GM23338 (cell line): ENCODE measurements around the gene NCOA7. TPM values are rescaled to one million over a fixed set of nuclear protein-coding genes. Genes with fewer than 3 reads are reported as not detected.
"Not testable (repeated sequence)": the region's sequence is repeated elsewhere in the genome, so short reads cannot be mapped to it uniquely, and the experiment has no call there.

ENCODE experiments used
- ATAC-seq: fragments of 200-7000 bp; cut with Tn5 transposase; 3 replicates; pipeline ENCODE4 v1.9.1; 2020
- DNase-seq: peaks from one replicate; pipeline ENCODE4 v3.0.0-alpha.2; 2015; ENCODE audit warnings: low spot score
- H2AFZ ChIP-seq: fragments of 200-600 bp; sonication (generic); 2 replicates; pipeline ENCODE4 v1.8.0; 2016; ENCODE audit warnings: antibody characterized with exemption, mild to moderate bottlenecking, moderate library complexity
- H3F3A ChIP-seq: fragments of 200-600 bp; sonication (generic); replicated peaks from 2 replicates; pipeline ENCODE4 v1.8.0; 2017; ENCODE audit warnings: antibody characterized with exemption, mixed run types, low read depth
- H3K27ac ChIP-seq: fragments of 200-600 bp; sonication (generic); 2 replicates; pipeline ENCODE4 v1.6.1; 2016; ENCODE audit warnings: low read depth
- H3K27me3 ChIP-seq: fragments of 200-600 bp; sonication (generic); 2 replicates; pipeline ENCODE4 v1.8.0; 2016; ENCODE audit warnings: mild to moderate bottlenecking, mixed run types, moderate library complexity; ENCODE audit not compliant: insufficient read depth
- H3K36me3 ChIP-seq: fragments of 200-600 bp; sonication (generic); 2 replicates; pipeline ENCODE4 v1.8.0; 2016; ENCODE audit warnings: mild to moderate bottlenecking; ENCODE audit not compliant: insufficient read depth
- H3K4me1 ChIP-seq: fragments of 200-600 bp; sonication (generic); 2 replicates; pipeline ENCODE4 v1.8.0; 2016; ENCODE audit warnings: mild to moderate bottlenecking, moderate library complexity; ENCODE audit not compliant: insufficient read depth
- H3K4me2 ChIP-seq: fragments of 200-600 bp; sonication (generic); 2 replicates; pipeline ENCODE4 v1.7.1; 2017; ENCODE audit warnings: mixed run types
- H3K4me3 ChIP-seq: fragments of 200-600 bp; sonication (generic); 2 replicates; pipeline ENCODE4 v1.6.1; 2016; ENCODE audit warnings: mixed run types
- H3K79me2 ChIP-seq: fragments of 200-600 bp; sonication (generic); replicated peaks from 2 replicates; pipeline ENCODE4 v1.8.0; 2017; ENCODE audit warnings: mild to moderate bottlenecking; ENCODE audit not compliant: insufficient read depth
- H3K9me2 ChIP-seq: fragments of 200-600 bp; sonication (generic); 2 replicates; pipeline ENCODE4 v1.8.0; 2017; ENCODE audit not compliant: insufficient read depth
- H4K20me1 ChIP-seq: fragments of 200-600 bp; sonication (generic); replicated peaks from 2 replicates; pipeline ENCODE4 v1.8.0; 2017; ENCODE audit warnings: mild to moderate bottlenecking; ENCODE audit not compliant: insufficient read depth
- H3K27ac Mint-ChIP-seq: 2 replicates; pipeline ENCODE4 v1.8.0; 2020; ENCODE audit warnings: inconsistent platforms, mild to moderate bottlenecking, moderate library complexity, mixed read lengths
- H3K27me3 Mint-ChIP-seq: 3 replicates; pipeline ENCODE4 v1.8.0; 2022; ENCODE audit warnings: low read depth, mild to moderate bottlenecking, moderate library complexity, mixed read lengths, inconsistent platforms; ENCODE audit not compliant: insufficient read depth, poor library complexity
- H3K36me3 Mint-ChIP-seq: 3 replicates; pipeline ENCODE4 v1.8.0; 2021; ENCODE audit warnings: low read depth, mild to moderate bottlenecking, inconsistent platforms, moderate library complexity, mixed read lengths
- H3K4me1 Mint-ChIP-seq: 3 replicates; pipeline ENCODE4 v1.8.0; 2020; ENCODE audit warnings: mild to moderate bottlenecking, inconsistent platforms, mixed read lengths
- H3K4me3 Mint-ChIP-seq: 3 replicates; pipeline ENCODE4 v1.8.0; 2021; ENCODE audit warnings: moderate library complexity, mild to moderate bottlenecking, inconsistent platforms, mixed read lengths
- H3K9me3 Mint-ChIP-seq: 3 replicates; pipeline ENCODE4 v1.8.0; 2020; ENCODE audit warnings: moderate library complexity, mild to moderate bottlenecking, inconsistent platforms, mixed read lengths
- EZH2 ChIP-seq: fragments of 200-600 bp; sonication (generic); IDR thresholded peaks from one replicate; pipeline ENCODE4 v1.8.0; 2017; ENCODE audit warnings: antibody characterized with exemption, mild to moderate bottlenecking, low read depth; ENCODE audit not compliant: unreplicated experiment
- NANOG ChIP-seq: IDR thresholded peaks from 2 replicates; pipeline ENCODE4 v1.6.1; 2016; ENCODE audit warnings: antibody characterized with exemption, borderline replicate concordance
- STAT1 ChIP-seq: IDR thresholded peaks from one replicate; pipeline ENCODE4 v1.6.1; 2016; ENCODE audit warnings: antibody characterized with exemption; ENCODE audit not compliant: unreplicated experiment
- polyA plus RNA-seq: library from polyadenylated mRNA; unstranded; fragments of >200 nt; fragmentation: Nextera tagmentation; extraction: Ambion mirVana; gene quantifications from 2 replicates; pipeline ENCODE4 v1.2.1, GENCODE V29; 2016
- total RNA-seq: library from RNA; depleted of rRNA; stranded (reverse); fragments of >200 nt; shearing (Covaris generic); gene quantifications from 2 replicates; pipeline ENCODE4 v1.2.3, GENCODE V29; 2014
- TF ChIP-seq, protein P1 (sequence below), 2 experiments: fragments of 200-600 bp in 1 of 2; sonication (generic) in 1 of 2; conservative IDR thresholded peaks; 2 replicates each; pipeline versions ENCODE4 v1.5.1 to v1.6.1; 2016 to 2017; ENCODE audit warnings: antibody characterized with exemption in 2 of 2, low read depth in 2 of 2, mild to moderate bottlenecking in 2 of 2, moderate library complexity in 1 of 2
- TF ChIP-seq, protein P2 (sequence below): IDR thresholded peaks from one replicate; pipeline ENCODE4 v1.6.1; 2018; ENCODE audit warnings: antibody characterized with exemption; ENCODE audit not compliant: unreplicated experiment

NCOA7 gene
- total and polyA plus RNA-seq, 2 experiments from 2014 or later: 9.3 to 15.7 TPM

DNA sequence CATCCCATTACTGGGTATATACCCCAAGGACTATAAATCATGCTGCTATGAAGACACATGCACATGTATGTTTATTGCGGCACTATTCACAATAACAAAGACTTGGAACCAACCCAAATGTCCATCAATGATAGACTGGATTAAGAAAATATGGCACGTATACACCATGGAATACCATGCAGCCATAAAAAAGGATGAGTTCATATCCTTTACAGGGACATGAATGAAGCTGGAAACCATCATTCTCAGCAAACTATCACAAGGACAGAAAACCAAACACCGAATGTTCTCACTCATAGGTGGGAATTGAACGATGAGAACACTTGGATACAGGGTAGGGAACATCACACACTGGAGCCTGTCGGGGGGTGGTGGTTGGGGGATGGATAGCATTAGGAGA is 57.5 kb downstream of the NCOA7 start:
- not testable (repeated sequence) for ATAC-seq, H3F3A ChIP-seq, H3K4me2 ChIP-seq, H3K27me3 Mint-ChIP-seq, H3K4me3 ChIP-seq, H3K27ac Mint-ChIP-seq, H3K4me3 Mint-ChIP-seq, H3K9me3 Mint-ChIP-seq, H3K79me2 ChIP-seq, H3K27ac ChIP-seq, H2AFZ ChIP-seq, H3K27me3 ChIP-seq, H3K36me3 ChIP-seq, DNase-seq, H3K36me3 Mint-ChIP-seq, H4K20me1 ChIP-seq, H3K4me1 ChIP-seq, H3K9me2 ChIP-seq, H3K4me1 Mint-ChIP-seq

DNA sequence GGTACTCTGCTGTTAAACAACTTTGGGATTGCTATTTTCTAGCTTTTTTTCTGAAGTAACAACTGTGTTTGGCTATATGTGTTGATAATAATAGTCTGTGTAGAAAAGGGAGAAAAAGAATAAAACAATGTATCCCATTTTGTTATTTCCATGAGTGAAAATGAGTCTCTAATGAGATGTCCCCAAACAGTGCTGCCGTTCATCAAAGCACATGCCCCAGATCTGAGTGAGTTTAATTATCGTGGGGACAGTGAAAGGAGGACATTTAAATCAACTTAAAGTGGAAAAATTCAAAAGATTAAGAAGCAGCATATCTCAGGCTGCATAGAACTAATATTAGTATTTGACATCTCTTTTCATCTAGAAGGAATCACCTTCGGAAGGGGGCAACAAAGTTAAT is 59.6 kb downstream of the NCOA7 start:
- Histone ChIP-seq H3F3A (no peaks in the 10 kb centered on the region), H3K9me2 (no peaks in the 10 kb centered on the region), H2AFZ (no peak overlapping the region), H3K79me2 (no peaks in the 10 kb centered on the region), H3K27ac (no peak overlapping the region), H3K4me2 (no peak overlapping the region), H3K36me3 (no peaks in the 10 kb centered on the region), H4K20me1 (no peaks in the 10 kb centered on the region), H3K27me3 (no peaks in the 10 kb centered on the region), H3K4me1 (no peaks in the 10 kb centered on the region), H3K4me3 (no peak overlapping the region)
- H3K4me1 Mint-ChIP-seq: peaks cover 4% of the 10 kb centered on the region; the same call in 1 of the 3 replicates
- TF ChIP-seq, protein P1, sequence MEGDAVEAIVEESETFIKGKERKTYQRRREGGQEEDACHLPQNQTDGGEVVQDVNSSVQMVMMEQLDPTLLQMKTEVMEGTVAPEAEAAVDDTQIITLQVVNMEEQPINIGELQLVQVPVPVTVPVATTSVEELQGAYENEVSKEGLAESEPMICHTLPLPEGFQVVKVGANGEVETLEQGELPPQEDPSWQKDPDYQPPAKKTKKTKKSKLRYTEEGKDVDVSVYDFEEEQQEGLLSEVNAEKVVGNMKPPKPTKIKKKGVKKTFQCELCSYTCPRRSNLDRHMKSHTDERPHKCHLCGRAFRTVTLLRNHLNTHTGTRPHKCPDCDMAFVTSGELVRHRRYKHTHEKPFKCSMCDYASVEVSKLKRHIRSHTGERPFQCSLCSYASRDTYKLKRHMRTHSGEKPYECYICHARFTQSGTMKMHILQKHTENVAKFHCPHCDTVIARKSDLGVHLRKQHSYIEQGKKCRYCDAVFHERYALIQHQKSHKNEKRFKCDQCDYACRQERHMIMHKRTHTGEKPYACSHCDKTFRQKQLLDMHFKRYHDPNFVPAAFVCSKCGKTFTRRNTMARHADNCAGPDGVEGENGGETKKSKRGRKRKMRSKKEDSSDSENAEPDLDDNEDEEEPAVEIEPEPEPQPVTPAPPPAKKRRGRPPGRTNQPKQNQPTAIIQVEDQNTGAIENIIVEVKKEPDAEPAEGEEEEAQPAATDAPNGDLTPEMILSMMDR (conservative IDR thresholded peaks at IDR 0.05; ENCODE audit: low read depth in 2 of 2): no peak
- TF ChIP-seq NANOG: no peak
- no peak overlapping the region for H3K4me3 Mint-ChIP-seq
- DNase-seq: no peak
- no peak for ATAC-seq
- H3K9me3 Mint-ChIP-seq: no peaks in the 10 kb centered on the region; the same call in 2 of the 3 replicates
- no peaks in the 10 kb centered on the region for H3K27me3 Mint-ChIP-seq
- H3K36me3 Mint-ChIP-seq: 0 out of 3 replicates have a peak, but pooled peaks cover 3% of the 10 kb centered on the region
- H3K27ac Mint-ChIP-seq: no peak overlapping the region

DNA sequence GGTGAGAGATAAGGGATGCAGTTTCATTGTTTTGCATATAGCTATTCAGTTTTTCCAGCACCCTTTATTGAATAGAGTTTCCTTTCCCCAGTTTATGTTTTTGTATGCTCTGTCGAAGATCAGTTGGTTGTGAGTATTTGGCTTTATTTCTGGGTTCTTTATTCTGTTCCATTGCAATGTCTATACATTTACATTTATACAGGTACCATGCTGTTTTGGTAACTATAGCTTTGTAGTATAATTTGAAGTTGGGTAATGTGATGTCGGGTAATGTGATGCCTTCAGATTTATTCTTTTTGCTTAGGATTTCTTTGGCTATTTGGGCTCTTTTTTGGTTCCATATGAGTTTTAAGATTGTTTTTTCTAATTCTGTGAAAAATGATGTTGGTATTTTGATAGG is 61.8 kb downstream of the NCOA7 start:
- Histone ChIP-seq H3K36me3 (no peaks in the 10 kb centered on the region), H3K4me1 (no peaks in the 10 kb centered on the region), H2AFZ (no peak overlapping the region), H3K4me2 (no peak overlapping the region), H3K4me3 (no peak overlapping the region), H3K27ac (no peak overlapping the region), H3K79me2 (no peaks in the 10 kb centered on the region), H4K20me1 (no peaks in the 10 kb centered on the region), H3K27me3 (no peaks in the 10 kb centered on the region), H3F3A (no peaks in the 10 kb centered on the region), H3K9me2 (no peaks in the 10 kb centered on the region)
- DNase-seq (no peak), ATAC-seq (no peak)
- H3K27ac Mint-ChIP-seq: no peak overlapping the region; the same call in 1 of the 2 replicates
- H3K36me3 Mint-ChIP-seq: 0 out of 3 replicates have a peak, but pooled peaks cover 3% of the 10 kb centered on the region
- no peak overlapping the region for H3K4me3 Mint-ChIP-seq
- no peaks in the 10 kb centered on the region for H3K27me3 Mint-ChIP-seq
- H3K9me3 Mint-ChIP-seq: no peaks in the 10 kb centered on the region; the same call in 2 of the 3 replicates
- no peaks in the 10 kb centered on the region for H3K4me1 Mint-ChIP-seq
- TF ChIP-seq STAT1: no peak
- TF ChIP-seq EZH2: no peak
- TF ChIP-seq, protein P2, sequence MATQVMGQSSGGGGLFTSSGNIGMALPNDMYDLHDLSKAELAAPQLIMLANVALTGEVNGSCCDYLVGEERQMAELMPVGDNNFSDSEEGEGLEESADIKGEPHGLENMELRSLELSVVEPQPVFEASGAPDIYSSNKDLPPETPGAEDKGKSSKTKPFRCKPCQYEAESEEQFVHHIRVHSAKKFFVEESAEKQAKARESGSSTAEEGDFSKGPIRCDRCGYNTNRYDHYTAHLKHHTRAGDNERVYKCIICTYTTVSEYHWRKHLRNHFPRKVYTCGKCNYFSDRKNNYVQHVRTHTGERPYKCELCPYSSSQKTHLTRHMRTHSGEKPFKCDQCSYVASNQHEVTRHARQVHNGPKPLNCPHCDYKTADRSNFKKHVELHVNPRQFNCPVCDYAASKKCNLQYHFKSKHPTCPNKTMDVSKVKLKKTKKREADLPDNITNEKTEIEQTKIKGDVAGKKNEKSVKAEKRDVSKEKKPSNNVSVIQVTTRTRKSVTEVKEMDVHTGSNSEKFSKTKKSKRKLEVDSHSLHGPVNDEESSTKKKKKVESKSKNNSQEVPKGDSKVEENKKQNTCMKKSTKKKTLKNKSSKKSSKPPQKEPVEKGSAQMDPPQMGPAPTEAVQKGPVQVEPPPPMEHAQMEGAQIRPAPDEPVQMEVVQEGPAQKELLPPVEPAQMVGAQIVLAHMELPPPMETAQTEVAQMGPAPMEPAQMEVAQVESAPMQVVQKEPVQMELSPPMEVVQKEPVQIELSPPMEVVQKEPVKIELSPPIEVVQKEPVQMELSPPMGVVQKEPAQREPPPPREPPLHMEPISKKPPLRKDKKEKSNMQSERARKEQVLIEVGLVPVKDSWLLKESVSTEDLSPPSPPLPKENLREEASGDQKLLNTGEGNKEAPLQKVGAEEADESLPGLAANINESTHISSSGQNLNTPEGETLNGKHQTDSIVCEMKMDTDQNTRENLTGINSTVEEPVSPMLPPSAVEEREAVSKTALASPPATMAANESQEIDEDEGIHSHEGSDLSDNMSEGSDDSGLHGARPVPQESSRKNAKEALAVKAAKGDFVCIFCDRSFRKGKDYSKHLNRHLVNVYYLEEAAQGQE: no peak
